D721Med (cell line): ENCODE data around the gene CHD9.

ENCODE experiments used
- DNase-seq: peaks from one replicate; pipeline ENCODE4 v3.0.0; 2011; ENCODE audit warnings: low spot score; ENCODE audit not compliant: insufficient read length
- FAIRE-seq: peaks from 2 replicates; lab custom pipeline; 2011; peaks lifted over from hg19 to GRCh38; lab: Jason Lieb, UNC
- CTCF ChIP-seq: IDR thresholded peaks from 2 replicates; pipeline ENCODE4 v1.5.1; 2012; ENCODE audit warnings: mild to moderate bottlenecking, control low read depth; ENCODE audit not compliant: insufficient read depth; ENCODE audit errors: missing control alignments

The CHD9 gene

GRCh38 chr16:53083119-53083518, 28.3 kb downstream of the CHD9 start:
- DNase-seq (no peak), FAIRE-seq (no peak)
- no peak for TF ChIP-seq CTCF

- FAIRE-seq, result no peak
Observed at GRCh38 chr16:53084141-53084541, 29.4 kb downstream of the CHD9 start.

GRCh38 chr16:53084746-53085334, 30.0 kb downstream of the CHD9 start:
- FAIRE-seq, result no peak

More at GRCh38 chr16:53084141-53084541, 29.4 kb downstream of the CHD9 start:
- TF ChIP-seq CTCF, result no peak
- no peak for DNase-seq

GRCh38 chr16:53085369-53085843, 30.6 kb downstream of the CHD9 start:
- DNase-seq (no peak), FAIRE-seq (no peak)
- no peak for TF ChIP-seq CTCF

More at GRCh38 chr16:53084746-53085334, 30.0 kb downstream of the CHD9 start:
- no peak for DNase-seq
- TF ChIP-seq CTCF, result no peak

GRCh38 chr16:53085931-53086421, 31.2 kb downstream of the CHD9 start:
- no peak for TF ChIP-seq CTCF
- FAIRE-seq, result no peak
- DNase-seq, result no peak

GRCh38 chr16:53087101-53087500, 32.3 kb downstream of the CHD9 start:
- FAIRE-seq (no peak), DNase-seq (no peak)
- TF ChIP-seq CTCF, result no peak
